Measurements from ENCODE around the gene PCDHGB5.

GRCh38 chr5:141362719-141363118, 35.0 kb upstream of the PCDHGB5 start:
- TF ChIP-seq CTCF (IDR thresholded peaks at IDR 0.05; ENCODE audit: insufficient read depth, low read length, poor library complexity, severe bottlenecking) (no peak), EZH2phosphoT487 (conservative IDR thresholded peaks at IDR 0.05; ENCODE audit: low read length) (no peak)
